Anterior cingulate cortex (tissue), 58 donors: ENCODE measurements around the gene COL18A1.
"Not testable (repeated sequence)": the region's sequence is repeated elsewhere in the genome, so short reads cannot be mapped to it uniquely, and the experiment has no call there.

ENCODE experiments used
- DNase-seq, 58 donors: peaks; one replicate each; lab custom pipeline; 2025; lab: John Stamatoyannopoulos, UW

COL18A1 gene

DNA sequence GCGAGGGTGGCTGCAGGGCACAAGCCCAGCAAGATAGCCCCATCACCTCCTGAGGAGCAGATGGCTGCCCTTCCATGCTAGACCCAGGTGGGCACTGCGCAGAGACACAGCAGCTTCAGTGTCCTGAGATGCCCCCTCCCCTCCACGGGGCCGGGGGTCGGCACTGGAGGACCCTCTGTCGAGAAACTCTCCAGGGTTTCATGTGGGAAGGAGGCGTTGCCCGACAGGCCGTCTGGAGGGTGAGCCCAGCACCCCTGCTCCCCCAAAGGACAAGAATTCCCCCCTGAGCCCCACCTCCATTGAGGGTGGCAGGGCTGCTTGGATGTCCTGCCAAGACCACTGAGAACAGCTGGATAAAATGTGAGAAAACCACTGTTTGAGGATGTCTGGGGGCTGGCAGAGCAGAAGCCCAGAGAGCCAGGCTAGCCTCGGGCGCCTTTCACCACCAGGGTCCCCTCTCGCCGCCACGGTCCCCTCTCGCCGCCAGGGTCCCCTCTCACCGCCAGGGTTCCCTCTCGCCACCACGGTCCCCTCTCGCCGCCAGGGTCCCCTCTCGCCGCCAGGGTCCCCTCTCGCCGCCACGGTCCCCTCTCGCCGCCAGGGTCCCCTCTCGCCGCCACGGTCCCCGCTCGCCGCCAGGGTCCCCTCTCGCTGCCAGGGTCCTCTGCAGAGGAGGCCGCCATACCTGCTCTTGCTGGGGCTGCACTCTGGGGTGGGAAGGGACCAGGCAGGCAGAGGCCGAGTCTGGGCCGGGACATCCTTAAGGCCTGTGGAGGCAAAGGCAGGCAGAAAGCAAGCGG lies 93.1 kb downstream of the COL18A1 start:
- DNase-seq = no peak

GRCh38 chr21:45498646-45499000 lies 93.7 kb downstream of the COL18A1 start:
- no peak for DNase-seq

DNA sequence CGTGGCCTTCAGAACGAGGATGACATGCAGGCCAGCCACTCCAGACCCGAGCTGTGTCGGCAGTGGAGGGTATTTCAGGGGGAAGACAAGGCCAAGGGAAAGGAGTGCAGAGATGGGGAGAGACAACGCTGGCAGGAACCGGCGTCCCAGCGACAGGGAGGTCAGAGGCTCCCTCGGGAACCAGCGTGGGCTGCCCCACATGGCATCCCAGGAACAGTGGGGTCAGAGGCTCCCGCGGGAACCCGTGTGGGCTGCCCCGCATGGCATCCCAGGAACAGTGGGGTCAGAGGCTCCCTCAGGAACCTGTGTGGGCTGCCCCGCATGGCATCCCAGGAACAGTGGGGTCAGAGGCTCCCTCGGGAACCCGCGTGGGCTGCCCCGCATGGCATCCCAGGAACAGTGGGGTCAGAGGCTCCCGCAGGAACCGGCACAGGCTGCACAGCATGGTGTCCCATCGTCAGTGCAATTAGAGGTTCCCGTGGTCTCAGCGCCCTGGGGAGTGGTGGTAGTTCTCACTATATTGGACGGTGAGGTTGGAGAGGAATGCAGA lies 94.3 kb downstream of the COL18A1 start:
- no peak for DNase-seq

DNA sequence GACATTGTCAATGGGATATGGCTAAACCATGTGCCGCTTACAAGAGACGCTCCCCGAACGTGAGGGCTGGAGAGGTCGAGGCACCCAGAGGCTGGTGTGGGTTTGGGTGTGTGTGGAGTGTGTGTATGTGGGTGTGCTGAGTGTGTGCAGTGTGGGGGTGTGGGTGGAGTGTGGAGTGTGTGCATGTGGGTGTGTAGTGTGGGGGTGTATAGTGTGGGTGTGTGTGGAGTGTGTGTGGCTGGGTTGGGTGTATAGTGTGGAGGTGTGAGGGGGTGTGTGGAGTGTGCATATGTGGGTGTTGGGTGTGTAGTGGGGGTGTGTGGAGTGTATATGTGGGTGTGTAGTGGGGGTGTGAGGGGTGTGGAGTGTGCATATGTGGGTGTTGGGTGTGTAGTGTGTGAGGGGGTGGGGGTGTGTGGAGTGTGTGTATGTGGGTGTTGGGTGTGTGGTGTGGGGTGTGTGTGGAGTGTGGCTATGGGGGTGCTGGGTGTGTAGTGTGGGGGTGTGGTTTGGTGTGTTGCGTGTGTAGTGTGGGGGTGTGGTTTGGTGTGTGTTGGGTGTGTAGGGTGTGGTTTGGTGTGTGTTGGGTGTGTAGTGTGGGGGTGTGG lies 95.1 kb downstream of the COL18A1 start:
- no peak for DNase-seq

DNA sequence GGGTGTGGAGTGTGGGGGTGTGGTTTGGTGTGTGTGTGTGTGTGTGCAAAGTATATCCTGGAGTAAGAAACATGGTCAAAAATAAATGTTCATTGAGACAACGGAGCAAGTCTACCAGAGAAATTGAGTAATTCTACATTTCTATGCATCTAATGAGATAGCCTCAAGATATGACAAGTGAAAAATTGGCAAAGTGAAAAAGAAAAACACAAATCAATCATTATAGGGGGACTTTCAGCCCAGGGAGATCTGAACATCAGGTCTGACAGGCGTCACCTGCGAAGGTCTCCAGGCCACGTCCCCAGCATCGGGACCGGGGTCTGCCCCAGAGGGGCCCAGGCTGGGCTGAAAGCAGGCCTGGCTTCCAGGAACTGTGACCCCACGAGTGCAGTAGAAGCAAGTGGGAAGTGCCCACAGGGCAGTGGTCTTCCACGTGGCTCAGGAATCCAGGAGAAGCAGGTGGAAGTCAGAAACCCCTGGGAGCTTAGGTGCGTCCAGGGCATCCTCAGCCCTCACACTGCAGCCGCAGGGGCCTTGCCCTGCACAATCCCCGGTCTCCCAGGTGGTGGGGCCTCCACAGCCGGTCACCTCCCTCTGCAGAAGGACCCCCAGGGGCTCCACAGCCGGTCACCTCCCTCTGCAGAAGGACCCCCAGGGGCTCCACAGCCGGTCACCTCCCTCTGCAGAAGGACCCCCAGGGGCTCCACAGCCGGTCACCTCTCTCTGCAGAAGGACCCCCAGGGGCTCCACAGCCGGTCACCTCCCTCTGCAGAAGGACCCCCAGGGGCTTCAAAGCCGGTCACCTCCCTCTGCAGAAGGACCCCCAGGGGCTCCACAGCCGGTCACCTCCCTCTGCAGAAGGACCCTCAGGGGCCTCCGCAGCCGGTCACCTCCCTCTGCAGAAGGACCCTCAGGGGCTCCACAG lies 96.4 kb downstream of the COL18A1 start:
- DNase-seq = not testable (repeated sequence)

DNA sequence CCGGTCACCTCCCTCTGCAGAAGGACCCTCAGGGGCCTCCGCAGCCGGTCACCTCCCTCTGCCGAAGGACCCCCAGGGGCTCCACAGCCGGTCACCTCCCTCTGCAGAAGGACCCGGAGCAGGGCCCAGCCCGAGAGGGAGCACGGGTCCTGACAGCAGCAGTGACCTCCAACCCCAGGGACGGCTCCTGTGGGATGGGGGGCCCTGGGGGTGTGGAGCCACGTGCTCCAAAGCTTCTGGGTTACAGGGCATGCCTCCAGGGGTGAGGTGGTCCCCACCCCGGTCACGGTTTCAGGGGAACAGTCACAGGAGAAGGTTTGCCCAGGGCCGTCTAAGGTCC lies 97.0 kb downstream of the COL18A1 start:
- no peak for DNase-seq

DNA sequence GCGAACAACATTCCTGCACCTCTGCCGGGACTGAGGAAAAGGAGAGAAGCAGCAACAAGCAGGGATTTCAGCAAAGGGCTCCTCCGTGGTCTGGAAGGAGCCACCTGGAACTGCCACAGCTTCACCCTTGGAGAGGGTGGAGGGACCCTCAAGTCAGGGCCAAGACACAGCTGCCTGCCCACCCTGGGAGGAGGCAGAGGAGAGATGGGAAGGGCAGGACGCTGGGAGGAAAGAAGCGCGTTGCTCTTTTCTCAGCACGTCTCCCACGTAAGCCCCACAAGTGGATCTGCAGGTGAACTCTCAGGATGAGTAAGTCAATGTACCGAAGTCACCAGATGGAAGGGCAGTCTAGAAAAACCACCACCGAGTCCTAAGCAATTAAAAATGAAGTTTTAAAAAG lies 97.6 kb downstream of the COL18A1 start:
- no peak for DNase-seq

GRCh38 chr21:45503226-45503625 lies 98.3 kb downstream of the COL18A1 start:
- not testable (repeated sequence) for DNase-seq

GRCh38 chr21:45504021-45504515 lies 99.1 kb downstream of the COL18A1 start:
- no peak for DNase-seq

GRCh38 chr21:45504516-45505415 lies 99.8 kb downstream of the COL18A1 start:
- DNase-seq = no peak

DNA sequence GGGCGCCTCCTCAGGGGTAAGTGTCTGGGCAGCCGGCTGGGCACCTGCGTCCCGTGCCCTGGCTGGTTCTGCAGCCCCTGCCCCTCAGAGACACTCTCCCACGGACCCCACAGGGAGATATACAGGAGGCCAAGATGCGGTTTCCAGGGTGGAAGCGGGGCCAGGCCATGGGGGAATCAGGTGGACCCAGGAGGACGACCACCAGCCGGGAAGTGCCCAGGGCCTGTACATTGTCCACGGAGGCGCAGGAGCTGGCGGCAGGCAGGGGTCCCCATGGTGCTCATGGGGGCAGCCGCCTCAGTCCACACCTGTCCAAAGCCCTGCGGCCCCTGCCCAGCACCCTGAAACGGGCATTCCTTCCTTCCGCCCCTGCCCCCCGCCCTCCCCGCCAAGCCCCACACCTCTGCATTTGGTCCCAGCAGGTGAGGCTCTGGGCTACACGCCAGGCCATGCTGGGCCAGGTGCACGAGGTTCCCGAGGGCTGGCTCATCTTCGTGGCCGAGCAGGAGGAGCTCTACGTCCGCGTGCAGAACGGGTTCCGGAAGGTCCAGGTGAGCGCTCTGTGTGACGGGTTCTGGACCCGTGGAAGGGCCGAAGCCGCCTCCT lies 100.6 kb downstream of the COL18A1 start:
- no peak for DNase-seq

- no peak for DNase-seq
Measured at GRCh38 chr21:45506241-45506817, 101.4 kb downstream of the COL18A1 start.

GRCh38 chr21:45506836-45507522 lies 102.0 kb downstream of the COL18A1 start:
- no peak for DNase-seq

DNA sequence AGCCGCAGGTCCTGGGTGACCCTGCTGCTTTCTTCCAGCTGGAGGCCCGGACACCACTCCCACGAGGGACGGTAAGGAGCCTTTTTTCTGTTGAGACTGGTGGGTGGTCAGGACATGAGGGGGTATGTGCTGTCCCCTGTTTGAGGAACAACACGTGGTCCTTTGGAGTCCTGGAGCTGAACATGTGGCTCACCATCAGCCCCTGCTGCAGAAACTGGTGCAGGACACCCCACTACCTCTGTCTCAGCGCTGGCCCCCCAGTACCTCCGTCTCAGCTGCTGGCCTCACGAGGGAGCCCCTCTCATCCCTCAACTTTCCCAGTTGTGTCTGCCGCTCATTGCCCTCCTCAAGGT lies 102.5 kb downstream of the COL18A1 start:
- DNase-seq = no peak

GRCh38 chr21:45507888-45508508 lies 103.0 kb downstream of the COL18A1 start:
- DNase-seq = no peak

DNA sequence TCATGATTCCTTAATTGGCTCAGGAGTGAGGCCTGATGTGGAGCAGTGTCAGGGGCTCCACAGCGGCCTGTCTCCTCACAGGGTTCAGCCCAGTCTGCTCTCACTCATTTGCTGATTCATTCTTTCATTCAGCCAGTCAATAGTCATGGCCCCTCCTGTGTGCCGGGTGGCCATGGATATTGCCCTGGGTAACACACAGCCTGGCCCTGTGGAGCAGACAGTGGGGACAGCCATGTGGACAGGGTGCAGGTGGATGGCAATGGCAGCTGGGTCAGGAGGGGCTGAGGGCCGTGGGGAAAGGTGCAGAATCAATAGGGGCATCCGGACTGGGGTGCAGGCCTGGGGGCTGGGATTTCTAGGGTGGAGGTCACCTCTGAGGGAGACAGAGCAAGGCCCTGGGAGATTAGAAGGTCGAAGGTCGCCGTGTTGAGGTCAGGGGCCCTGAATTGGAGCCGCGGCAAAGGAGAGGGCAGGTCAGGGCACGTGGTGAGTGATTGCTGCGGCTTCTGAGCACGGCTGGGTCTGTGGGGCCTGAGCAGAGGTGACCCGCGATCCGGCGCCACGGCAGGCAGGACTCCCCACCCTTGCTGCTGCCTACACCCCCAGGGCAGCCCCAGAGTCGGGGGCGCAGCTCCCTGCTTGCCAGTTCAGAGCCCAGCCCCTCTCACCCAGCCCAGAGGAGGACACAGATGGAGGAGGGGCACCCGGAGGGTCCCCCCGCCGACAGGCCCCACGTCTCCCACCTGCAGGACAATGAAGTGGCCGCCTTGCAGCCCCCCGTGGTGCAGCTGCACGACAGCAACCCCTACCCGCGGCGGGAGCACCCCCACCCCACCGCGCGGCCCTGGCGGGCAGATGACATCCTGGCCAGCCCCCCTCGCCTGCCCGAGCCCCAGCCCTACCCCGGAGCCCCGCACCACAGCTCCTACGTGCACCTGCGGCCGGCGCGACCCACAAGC lies 103.9 kb downstream of the COL18A1 start:
- DNase-seq = no peak
